Right forelimb (tissue), 1 donor: Measurements from ENCODE around the gene PTPN13.
"Not testable (repeated sequence)": the region's sequence is repeated elsewhere in the genome, so short reads cannot be mapped to it uniquely, and the experiment has no call there.

Experiments used
- DNase-seq: peaks from one replicate; pipeline ENCODE4 v3.0.0-alpha.2; 2018

PTPN13 gene

DNA sequence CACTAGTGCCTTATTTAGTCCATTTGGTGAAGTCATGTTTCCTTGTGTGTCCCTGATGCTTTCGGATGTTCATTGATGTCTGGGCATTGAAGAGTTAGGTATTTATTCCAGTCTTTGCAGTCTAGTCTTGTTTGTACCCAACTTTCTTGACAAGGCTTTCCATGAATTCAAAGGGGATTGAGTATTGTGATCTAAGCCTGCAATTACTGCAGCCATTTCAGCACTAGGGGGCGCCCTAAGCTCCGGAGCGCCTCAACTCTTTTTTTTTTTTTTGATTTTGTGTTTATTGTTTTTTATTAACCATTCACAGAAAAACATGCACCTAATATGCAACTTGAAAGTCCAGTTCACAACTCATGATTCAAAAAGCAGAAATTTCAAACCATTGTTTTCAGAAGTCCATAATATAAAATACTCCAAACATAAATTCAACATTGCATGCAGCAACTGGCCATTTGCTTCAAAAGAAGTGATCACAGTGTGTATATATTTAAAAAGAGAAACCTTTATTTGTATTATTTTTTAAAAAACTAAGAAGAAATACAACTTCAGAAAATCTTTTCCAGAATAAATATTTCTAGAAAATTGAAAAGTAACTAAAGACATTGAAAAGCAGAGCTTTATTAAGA, 59.2 kb downstream of the PTPN13 start:
- DNase-seq: no peak

DNA sequence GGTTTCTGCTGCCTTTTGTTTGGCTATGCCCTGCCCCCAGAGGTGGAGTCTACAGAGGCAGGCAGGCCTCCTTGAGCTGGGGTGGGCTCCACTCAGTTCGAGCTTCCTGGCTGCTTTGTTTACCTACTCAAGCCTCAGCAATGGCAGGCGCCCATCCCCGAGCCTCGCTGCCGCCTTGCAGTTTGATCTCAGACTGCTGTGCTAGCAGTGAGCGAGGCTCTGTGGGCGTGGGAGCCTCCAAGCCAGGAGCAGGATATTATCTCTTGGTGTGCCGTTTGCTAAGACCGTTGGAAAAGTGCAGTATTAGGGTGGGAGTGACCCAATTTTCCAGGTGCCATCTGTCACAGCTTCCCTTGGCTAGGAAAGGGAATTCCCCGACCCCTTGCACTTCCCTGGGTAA, 62.7 kb downstream of the PTPN13 start:
- not testable (repeated sequence) for DNase-seq

DNA sequence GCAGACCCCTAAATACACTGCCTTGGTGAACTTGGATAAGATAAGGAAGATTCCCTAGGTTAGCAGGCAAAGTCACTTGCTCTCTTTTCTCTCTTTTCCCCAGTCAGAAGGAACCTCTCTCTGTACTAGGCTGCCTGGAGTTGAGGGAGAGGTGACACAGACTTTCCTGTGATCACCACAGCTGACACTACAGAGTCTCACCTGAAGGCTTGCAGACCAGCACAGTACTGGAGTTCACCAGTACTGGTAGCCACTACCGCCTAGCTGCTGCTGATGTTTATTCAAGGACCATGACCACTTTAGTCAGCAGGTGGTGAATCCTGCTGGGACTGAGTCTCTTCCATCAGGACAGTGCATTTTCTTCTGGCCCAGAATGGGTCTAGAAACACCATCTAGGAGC, 63.3 kb downstream of the PTPN13 start:
- no peak for DNase-seq

DNA sequence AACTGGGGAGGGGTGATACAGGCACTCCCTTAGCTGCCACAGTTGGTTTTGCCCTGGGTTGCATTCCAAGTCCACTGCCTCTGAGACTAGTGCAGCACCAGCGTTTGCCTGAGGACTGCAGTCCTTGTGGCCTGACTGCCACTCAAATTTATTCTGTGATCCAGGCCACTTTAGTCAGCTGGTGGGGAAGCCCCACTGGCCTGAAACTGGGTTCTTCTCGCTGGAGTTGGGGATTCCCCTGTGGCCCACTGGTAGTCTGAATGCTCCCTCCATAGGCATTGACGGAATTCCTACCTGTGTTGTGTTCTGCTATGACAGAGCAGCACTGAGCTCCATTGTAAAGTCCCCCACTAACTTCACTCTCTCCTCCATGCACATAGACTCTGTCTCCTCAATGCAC, 63.8 kb downstream of the PTPN13 start:
- DNase-seq: no peak

DNA sequence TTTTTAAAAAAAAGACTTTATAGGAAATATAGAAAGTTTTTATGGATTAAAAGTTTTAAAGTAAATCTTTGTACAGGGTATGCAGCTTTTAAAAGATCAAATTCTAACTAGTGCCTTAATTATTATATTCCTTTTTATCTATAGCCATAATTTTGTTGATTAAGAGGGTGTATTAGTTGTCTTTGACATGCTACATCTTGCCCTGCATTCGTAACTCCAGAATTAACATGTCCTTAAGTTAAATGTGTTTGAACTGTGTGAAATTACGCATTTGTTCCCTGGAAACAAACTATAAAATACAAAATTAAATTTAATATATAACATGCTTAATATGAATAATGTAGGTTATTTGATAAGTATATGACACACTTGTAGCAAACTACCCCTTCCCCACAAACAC, 66.3 kb downstream of the PTPN13 start:
- no peak for DNase-seq

DNA sequence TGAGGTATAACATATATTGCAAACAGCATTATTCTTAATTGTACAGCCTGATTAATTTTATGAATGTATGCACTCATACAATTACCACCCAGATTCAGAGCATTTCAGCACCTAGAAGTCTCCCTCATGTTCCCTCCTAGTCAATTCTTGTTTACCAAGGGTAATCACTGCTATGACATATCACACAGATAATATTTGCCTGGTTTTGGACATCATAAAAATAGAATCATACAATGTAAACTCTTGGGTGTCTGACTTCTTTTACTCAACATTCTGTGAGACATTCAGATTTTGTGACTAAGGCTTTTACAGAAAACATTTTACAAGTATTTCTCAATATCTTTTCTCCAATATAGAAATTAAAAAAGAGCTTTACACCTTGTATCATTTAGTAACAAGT, 66.9 kb downstream of the PTPN13 start:
- no peak for DNase-seq

DNA sequence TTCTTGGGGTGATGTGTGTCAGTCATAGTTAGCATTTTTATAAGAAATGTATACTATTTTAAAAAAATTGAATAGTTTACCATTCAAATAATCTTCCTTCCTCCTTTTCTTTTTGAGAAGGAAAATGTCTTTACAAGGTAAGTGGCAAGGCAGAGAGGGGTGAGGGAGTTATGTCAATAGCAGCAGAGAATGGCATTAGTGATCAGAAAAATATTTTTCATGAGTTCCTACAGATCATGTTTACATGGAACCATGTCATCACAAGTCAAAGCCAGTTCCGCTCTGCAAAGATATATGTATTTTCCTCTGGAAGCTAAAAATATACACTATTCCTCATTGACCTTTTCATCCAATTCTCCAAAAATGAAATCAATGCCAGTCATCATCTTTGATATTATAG, 67.3 kb downstream of the PTPN13 start:
- DNase-seq: no peak

DNA sequence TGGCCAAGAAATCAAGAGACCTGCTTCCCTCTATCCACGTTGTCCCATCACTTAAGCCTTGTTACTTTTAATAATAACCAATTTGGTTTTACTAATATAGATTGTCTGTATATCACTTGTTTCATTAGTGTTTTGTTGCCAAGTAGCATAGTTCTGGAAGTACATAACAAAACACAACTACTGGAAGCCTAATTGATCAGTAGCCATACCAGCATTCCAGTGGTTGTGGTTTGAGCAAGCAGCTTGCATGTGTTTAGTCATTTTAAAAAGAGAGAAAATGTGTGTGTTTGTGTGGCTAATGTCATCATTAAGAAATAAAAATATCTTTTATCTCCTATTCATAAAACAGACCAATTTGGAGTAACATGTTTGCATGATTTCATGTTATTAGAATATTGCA, 70.8 kb downstream of the PTPN13 start:
- no peak for DNase-seq

DNA sequence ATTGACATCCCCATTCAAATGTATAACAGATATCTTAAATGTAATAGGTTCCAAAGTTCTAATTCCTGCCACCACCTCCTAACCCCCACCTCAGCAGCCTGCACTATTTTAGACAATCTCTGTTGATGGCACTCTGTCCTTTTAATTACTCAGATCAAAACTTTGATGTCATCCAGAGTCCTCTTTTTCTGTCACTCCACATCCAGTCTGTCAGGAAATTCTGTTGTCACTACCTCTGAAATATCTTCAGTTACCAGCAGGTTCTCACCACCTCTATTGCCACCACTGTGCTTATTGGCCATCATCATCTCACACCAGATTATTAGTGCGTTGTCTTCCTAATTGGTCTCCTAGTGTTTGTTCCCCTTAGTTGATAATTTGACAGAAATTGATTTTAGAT, 76.2 kb downstream of the PTPN13 start:
- DNase-seq: no peak

DNA sequence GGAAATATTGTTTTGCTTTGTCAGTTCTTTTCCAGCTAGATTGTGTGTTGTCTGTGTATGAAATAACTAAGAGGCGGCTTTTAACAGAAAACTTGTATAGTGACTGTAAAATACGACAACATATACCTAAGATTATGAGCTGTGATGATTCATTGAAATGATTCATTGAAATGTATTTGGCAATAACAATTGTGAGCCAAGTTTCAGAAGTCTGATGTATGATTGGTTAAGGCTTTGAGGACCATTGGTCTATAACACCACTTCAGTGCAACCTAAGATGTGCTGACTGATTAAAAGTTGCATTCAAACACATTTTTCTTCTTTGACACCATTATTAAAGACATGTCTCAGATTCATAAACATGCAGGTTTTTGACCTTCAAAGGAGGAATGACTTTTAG, 76.6 kb downstream of the PTPN13 start:
- DNase-seq: no peak

DNA sequence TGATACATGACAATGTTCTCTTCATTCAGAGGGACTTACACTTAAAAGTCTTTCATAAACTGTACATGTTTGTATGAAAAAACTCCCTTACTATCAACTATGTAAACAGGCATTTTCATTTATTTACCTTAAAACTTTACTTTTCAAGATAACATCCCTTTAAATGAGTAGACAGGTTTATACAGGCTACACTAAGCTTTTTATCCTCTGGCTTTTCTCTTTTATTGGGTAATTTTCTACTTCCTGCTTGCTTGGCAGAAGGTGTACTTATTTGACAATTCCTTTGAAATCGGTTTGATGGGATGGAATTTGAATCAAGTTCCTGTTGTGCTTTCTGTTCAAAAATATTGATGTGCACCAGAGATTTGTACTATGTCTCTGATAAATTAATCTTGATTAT, 81.4 kb downstream of the PTPN13 start:
- no peak for DNase-seq

DNA sequence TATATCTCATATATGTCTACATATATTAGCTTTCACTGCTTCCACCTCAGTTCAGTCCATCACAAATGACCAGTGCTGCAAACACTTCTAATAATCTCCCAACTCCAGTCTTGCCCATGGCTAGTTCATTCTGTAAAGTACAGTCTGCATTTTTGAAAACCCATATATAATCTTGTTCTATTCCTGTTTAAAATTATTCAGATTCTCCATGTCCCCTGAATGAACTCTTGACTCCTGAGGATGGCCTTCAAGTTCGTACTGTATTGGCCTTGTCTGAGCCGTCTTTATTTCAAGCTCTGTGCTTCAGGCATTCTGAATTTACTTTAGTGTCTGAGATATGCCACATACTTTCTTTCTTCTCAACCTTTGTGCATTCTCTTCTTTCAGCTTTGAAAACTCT, 84.7 kb downstream of the PTPN13 start:
- DNase-seq: no peak

DNA sequence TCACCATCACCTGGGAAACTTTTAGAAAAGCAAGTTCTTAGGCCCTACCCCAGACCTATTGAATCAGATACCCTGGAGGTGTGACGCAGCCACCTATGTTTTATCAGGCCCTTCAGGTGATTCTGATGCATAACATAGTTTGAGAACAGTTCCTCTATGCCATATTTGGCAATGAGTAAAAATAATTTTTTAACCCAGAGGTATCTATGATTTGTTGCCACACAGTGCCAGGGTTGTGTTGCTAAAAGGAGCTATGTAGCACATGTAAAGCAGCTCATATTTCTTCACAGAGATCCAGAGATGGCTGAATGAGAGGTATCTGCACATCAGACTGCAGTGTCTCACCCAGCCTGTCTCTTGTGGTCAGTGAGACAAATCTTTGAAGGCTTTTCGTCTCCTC, 85.3 kb downstream of the PTPN13 start:
- no peak for DNase-seq

DNA sequence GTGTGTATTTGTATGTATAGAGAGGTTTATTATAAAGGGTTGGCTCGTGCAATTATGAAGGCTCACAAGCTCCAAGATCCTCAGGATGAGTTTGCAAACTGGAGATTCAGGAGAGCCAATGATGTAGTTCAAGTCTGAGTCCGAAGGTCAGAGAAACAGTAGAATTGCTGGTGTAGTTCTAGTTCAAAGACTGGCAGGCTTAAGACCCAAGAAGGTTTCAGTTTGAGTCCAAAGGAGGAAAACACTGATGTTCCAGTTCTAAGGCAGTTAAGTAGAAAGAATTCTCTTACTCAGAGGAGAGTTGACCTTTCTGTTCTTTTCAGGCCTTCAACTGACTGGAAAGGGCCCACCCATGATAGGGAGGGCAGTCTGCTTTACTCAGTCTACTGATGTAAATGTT, 89.1 kb downstream of the PTPN13 start:
- DNase-seq: no peak

DNA sequence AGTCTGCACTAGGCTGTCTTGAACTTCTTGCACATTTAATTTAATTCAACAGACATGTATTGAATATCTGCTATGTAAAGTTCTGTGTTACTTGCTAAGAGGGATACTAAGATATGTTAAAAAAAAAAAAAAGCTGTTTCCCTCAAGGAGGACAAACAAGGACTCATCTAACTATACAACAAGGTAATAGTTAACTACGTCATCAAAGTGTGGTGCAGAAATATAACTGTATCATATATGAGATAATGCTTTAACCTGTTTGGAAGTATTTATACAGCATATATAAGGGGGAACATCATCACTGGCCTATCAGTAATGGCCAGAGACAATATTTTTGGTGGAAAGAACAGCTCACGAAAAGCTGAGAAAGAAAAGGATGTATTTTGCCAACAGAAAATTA, 89.9 kb downstream of the PTPN13 start:
- DNase-seq: no peak

DNA sequence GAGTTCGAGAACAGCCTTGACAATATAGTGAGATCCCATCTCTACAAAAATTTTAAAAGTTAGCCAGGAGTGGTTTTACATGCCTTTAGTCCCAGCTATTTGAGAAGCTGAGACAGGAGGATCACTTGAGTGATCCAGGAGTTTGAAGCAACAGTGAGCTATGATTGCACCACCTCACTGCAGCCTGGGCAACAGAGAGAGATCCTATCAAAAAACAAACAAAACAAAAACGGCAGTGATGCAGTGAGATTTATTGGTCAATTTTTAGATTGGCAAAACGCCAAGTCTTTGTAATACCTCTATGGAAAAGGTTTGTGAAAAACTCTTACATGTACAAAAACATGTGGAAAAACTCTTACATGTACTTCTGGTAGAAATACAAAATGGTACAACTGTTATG, 91.3 kb downstream of the PTPN13 start:
- no peak for DNase-seq

DNA sequence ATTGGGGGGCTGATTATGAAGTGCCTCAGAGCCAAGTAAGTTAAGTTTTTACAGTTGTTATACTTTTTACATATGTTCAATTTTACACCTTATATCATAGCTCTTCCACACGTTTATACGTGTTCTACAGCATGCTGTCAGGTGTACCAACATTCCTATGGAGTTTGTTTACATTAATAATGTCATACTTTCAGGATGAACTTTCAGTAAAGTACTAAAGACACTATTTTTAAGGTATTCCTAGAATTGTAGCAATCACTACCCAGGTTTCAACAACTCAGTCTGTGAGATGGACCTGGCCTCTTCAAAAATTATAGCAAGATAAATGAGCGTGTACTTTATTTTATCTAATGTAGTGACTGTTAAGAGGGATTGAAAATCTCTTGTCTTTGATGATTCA, 92.6 kb downstream of the PTPN13 start:
- DNase-seq: no peak

DNA sequence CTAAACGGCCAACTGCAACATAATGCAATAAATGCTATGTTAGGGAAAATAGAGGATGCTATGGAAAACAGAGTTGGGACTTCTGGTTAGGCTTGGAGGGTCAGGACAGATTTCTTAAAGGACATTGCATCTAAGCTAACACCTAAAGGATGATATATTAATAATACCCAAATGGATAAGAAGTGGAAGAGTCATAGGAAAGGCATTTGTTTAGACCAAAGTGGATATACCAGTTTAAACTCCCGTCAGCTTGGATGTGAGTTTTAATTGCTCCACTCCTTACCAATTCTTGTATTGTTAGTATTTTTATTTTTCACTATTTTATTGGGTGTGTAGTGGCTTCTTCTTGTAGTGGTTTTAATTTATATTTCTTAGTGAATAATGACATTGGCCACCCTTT, 93.9 kb downstream of the PTPN13 start:
- DNase-seq: no peak

DNA sequence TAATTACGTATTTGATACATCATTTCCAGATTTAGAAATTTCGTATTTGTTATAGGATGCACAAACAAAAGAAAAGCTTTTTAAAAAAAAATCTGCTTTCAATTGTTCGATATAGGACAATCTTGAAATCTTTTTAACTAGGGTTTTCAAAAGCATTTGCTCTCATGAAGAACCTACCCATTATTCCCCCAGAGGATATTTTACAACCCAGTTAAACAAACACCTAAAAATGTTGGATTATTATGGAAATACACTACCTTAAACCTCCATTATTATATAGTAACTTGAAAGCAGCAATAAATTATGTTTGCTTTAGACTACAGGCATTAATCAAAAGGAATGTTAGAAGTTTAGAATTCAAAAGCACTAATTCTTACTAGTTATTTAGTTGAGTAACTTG, 110.5 kb downstream of the PTPN13 start:
- no peak for DNase-seq

DNA sequence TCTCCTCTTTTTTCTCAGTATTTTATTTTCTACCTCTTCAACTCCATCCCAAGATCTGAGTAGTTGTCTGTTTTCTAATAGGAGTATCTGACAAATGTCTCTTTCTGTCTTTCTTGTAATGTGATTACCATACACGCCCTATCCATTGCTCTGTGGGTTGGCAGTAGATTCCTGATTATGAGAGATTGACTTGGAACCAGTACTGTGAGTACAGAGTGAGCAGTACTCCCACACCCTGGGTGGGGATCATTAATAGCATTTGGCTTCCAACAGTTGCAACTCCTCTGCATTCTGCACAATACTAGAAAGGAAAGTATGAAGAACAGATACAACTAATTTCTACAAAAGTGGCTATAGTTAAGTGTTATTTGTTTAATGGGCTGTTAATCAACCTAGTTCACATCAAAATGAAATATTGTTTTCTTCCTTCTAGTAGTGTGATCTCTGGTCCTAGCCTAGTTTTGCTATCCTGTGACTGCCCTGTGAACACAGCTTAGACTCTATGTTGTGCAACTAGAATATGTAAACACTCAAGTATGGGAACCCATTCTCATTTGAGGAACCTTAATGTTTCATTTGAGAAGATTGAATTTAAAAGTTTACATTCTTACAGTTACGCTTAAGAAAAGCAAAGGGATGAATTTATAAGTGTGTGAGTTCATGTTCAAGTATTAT, 112.9 kb downstream of the PTPN13 start:
- DNase-seq: no peak

DNA sequence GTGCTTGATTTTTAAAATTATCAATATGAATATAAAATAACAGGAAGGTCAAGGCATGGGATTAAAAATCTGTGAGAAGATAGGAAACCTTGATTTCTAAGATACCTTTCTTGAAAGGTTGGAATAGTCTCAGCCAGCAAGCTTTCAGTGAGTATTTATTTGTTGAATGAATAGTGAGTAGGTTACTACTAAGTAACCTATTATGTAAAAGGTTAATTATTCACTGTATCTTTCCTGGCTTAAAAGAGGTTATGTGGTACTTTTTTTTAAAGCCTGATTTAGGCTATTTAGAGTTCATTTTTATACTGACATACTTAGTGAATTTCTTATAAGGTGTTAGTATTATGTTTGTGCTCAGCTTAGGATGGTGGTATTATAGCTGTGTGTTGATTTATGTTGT, 123.5 kb downstream of the PTPN13 start:
- no peak for DNase-seq

DNA sequence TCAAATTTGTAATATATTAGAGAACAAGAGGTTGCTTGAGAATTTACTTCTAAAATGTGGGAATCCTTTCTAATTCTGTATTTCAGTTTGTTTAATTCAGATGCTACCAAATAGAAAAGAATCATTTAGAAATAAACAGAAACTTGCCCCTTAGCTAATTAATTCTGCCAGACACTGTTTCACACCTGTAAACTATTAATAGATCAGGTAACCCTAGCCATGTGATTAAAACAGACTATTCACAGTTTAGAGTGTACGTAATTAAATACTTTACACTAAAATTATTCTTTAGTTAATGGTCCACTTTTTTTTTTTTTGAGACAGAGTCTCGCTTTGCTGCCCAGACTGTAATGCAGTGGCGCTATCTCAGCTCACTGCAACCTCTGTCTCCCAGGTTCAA, 124.0 kb downstream of the PTPN13 start:
- no peak for DNase-seq

DNA sequence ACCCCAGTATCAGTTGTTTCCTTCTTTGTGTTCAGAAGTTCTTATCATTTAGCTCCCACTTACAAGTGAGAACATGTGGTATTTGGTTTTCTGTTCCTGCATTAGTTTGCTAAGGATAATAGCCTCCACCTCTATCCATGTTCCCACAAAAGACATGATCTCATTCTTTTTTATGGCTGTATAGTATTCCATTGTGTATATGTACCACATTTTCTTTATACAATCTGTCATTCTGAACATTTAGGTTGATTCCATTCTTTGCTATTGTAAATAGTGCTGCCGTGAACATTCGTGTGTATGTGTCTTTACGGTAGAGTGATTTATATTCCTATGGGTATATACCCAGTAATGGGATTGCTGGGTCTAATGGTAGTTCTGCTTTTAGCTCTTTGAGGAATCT, 125.0 kb downstream of the PTPN13 start:
- not testable (repeated sequence) for DNase-seq

DNA sequence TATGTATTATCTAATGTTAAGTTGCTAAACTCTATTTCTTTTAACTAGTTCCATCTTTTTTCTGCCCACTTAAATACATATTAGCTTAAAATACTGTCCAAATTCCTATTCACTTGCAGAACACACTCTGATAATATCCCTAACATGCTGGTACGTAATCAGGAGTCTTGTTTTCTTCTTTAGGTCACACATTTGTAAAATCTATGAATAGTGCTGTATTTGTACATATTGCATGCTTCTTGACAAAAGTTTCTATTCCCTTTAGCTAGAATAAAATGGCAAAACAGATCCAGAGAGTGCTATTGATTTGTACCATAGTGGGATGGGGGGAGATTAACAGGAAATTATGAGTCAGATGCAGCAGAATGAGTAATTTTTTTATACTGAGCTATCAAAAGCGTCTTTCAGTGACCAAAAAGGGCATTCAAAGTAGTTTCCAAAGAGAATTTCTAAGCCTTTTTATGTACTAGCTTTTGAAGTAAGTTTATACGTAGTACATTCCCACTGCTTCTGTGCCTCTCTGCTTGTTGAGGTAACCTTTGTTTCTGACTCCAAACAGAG, 126.5 kb downstream of the PTPN13 start:
- no peak for DNase-seq

DNA sequence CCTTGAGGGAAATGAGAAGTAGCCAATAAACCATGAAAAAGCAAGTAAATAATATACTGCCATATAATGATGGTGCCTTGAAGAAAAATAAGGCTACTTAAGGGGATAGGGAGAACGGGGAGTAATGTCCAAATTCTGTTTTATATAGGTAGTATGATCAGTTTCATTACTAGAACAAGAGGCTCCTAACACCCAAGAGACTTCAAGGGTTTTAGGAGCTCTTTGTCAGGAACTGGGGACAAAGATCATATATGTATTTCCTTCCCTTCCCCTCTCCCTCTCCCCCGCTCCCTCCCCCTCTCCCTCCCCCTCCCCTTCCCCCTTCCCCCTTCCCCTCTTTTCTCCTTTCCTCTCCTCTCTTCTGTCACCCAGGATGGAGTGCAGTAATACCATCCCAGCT, 127.3 kb downstream of the PTPN13 start:
- no peak for DNase-seq
